Right atrium auricular region (tissue), 2 donors: ENCODE data around the gene C9orf78. TPM values are rescaled to one million over a fixed set of nuclear protein-coding genes. Genes with fewer than 3 reads are reported as not detected.

Source experiments
- DNase-seq: peaks from one replicate; pipeline ENCODE4 v3.0.0-alpha.2; 2019; ENCODE audit warnings: low spot score
- H3K27ac ChIP-seq, 2 donors: fragments of 200-600 bp; sonication (generic); 1 replicate in 1 of 2; 2 replicates in 1 of 2; pipeline ENCODE4 v1.5.1; 2016 to 2019
- H3K27me3 ChIP-seq, 2 donors: fragments of 200-600 bp; sonication (generic); one replicate each; pipeline versions ENCODE4 v1.5.1 to v1.6.0; 2017 to 2019
- H3K36me3 ChIP-seq: fragments of 200-600 bp; sonication (generic); one replicate; pipeline ENCODE4 v1.5.1; 2016
- H3K4me1 ChIP-seq, 2 donors: fragments of 200-600 bp; sonication (generic); one replicate each; pipeline versions ENCODE4 v1.5.1 to v1.6.0; 2017 to 2019
- H3K4me3 ChIP-seq, 2 donors: fragments of 200-600 bp; sonication (generic); 1 replicate in 1 of 2; 2 replicates in 1 of 2; pipeline ENCODE4 v1.5.1; 2017 to 2019; ENCODE audit warnings: mild to moderate bottlenecking in 1 of 2, moderate library complexity in 1 of 2
- H3K9me3 ChIP-seq, 2 donors: fragments of 200-600 bp; sonication (generic); one replicate each; pipeline ENCODE4 v1.5.1; 2019
- CTCF ChIP-seq, 2 donors: fragments of 200-600 bp; sonication (generic); IDR thresholded peaks; one replicate each; pipeline ENCODE4 v1.5.1; 2019; ENCODE audit warnings: antibody characterized with exemption in 2 of 2
- total RNA-seq, 2 donors: library from RNA; depleted of rRNA; stranded (reverse); fragments of >200 nt; gene quantifications; one replicate each; pipeline ENCODE4 v1.1.0, GENCODE V29; 2016

C9orf78 gene
- total RNA-seq, 2 donors from 2014 or later = 43.1 to 67.2 TPM

GRCh38 chr9:129840034-129840433 is 5.0 kb upstream of the C9orf78 start:
- no peak for TF ChIP-seq CTCF (IDR thresholded peaks at IDR 0.05)
- Histone ChIP-seq H3K4me1 (peaks cover 0 to 19% of the 10 kb centered on the region in 2 donors), H3K9me3 (no peaks in the 10 kb centered on the region), H3K4me3 (no peak overlapping the region), H3K27ac (no peak overlapping the region), H3K36me3 (no peaks in the 10 kb centered on the region), H3K27me3 (no peaks in the 10 kb centered on the region)
- DNase-seq = no peak

GRCh38 chr9:129839324-129840023 is 4.4 kb upstream of the C9orf78 start:
- H3K27ac ChIP-seq = no peak overlapping the region
- H3K4me3 ChIP-seq = no peak overlapping the region
- H3K27me3 ChIP-seq = no peaks in the 10 kb centered on the region
- TF ChIP-seq CTCF (IDR thresholded peaks at IDR 0.05) = no peak
- no peaks in the 10 kb centered on the region for H3K9me3 ChIP-seq
- peaks cover 0 to 22% of the 10 kb centered on the region in 2 donors for H3K4me1 ChIP-seq
- DNase-seq = no peak
- H3K36me3 ChIP-seq = no peaks in the 10 kb centered on the region

- no peak for TF ChIP-seq CTCF (IDR thresholded peaks at IDR 0.05)
- peaks cover 0 to 29% of the 10 kb centered on the region in 2 donors for H3K4me1 ChIP-seq
- no peak for DNase-seq
These were observed 3.7 kb upstream of the C9orf78 start for GRCh38 chr9:129838707-129839259.

GRCh38 chr9:129836311-129837007 is 1.4 kb upstream of the C9orf78 start:
- no peak for DNase-seq
- Histone ChIP-seq H3K27ac (no peak overlapping the region), H3K9me3 (no peaks in the 10 kb centered on the region), H3K4me1 (peaks cover 0 to 31% of the 10 kb centered on the region in 2 donors), H3K27me3 (no peaks in the 10 kb centered on the region), H3K4me3 (peak overlapping the region; percentile 86 to 99), H3K36me3 (peaks cover 21% of the 10 kb centered on the region)
- TF ChIP-seq CTCF (IDR thresholded peaks at IDR 0.05) = no peak

More at GRCh38 chr9:129838707-129839259, 3.7 kb upstream of the C9orf78 start:
- Histone ChIP-seq H3K9me3 (no peaks in the 10 kb centered on the region), H3K27me3 (no peaks in the 10 kb centered on the region), H3K27ac (no peak overlapping the region), H3K36me3 (no peaks in the 10 kb centered on the region), H3K4me3 (no peak overlapping the region)

- TF ChIP-seq CTCF (IDR thresholded peaks at IDR 0.05) = no peak
- DNase-seq = no peak
- Histone ChIP-seq H3K4me3 (peak overlapping the region; percentile 86 to 99), H3K27ac (peak overlapping the region; percentile 82 to 89), H3K9me3 (no peaks in the 10 kb centered on the region), H3K4me1 (peaks cover 0 to 31% of the 10 kb centered on the region in 2 donors), H3K27me3 (no peaks in the 10 kb centered on the region), H3K36me3 (peaks cover 27% of the 10 kb centered on the region)
These were observed 767 bp upstream of the C9orf78 start for GRCh38 chr9:129835860-129836223.
